ENCODE results near the gene AUTS2. TPM values are rescaled to one million over a fixed set of nuclear protein-coding genes. Genes with fewer than 3 reads are reported as not detected.

Gene AUTS2
- total and polyA plus RNA-seq, 2 experiments from 2014 or later = 3.0 to 4.4 TPM

GRCh38 chr7:69692611-69693010 is 94.3 kb downstream of the AUTS2 start:
- Histone ChIP-seq H3K36me3 (ENCODE audit: low read depth) (no peaks in the 10 kb centered on the region), H3K9me2 (ENCODE audit: insufficient read depth) (no peaks in the 10 kb centered on the region), H3K4me2 (ENCODE audit: unreplicated experiment) (no peak overlapping the region), H3F3A (ENCODE audit: insufficient read depth) (no peaks in the 10 kb centered on the region), H3K27me3 (replicated peaks; ENCODE audit: insufficient read depth) (no peaks in the 10 kb centered on the region), H3K79me2 (ENCODE audit: insufficient read depth) (no peaks in the 10 kb centered on the region), H3K4me3 (no peak overlapping the region), H3K9me3 (ENCODE audit: low read depth) (no peaks in the 10 kb centered on the region), H3K9ac (no peak overlapping the region), H3K27ac (no peak overlapping the region), H2AFZ (no peak overlapping the region), H4K20me1 (ENCODE audit: insufficient read depth) (no peaks in the 10 kb centered on the region), H3K4me1 (ENCODE audit: insufficient read depth) (no peaks in the 10 kb centered on the region)
- DNase-seq = no peak
- WGBS, 2 experiments (ENCODE audit: low coverage in 1 of 2, low lambda C conversion rate in 2 of 2, missing lambda C conversion rate in 2 of 2) = 54 to 58% methylated on average over 3 of the region's 3 CpGs
- TF ChIP-seq EZH2 (IDR thresholded peaks at IDR 0.05; ENCODE audit: insufficient read depth, poor library complexity, severe bottlenecking) = no peak
- TF ChIP-seq EZH2phosphoT487 (IDR thresholded peaks at IDR 0.05; ENCODE audit: insufficient read depth, low read depth) = no peak
- in situ Hi-C loops (cut with MboI) = no loop called here

- H3K9ac ChIP-seq = no peak overlapping the region
- H3K4me3 ChIP-seq = no peak overlapping the region
- H3K79me2 ChIP-seq (ENCODE audit: insufficient read depth) = no peaks in the 10 kb centered on the region
- H3K9me2 ChIP-seq (ENCODE audit: insufficient read depth) = no peaks in the 10 kb centered on the region
- no peaks in the 10 kb centered on the region for H3K27me3 ChIP-seq (replicated peaks; ENCODE audit: insufficient read depth)
- WGBS, 2 experiments (ENCODE audit: low coverage in 1 of 2, low lambda C conversion rate in 2 of 2, missing lambda C conversion rate in 2 of 2) = 92 to 96% methylated on average over 1 of the region's 1 CpG
- no peak overlapping the region for H2AFZ ChIP-seq
- TF ChIP-seq EZH2phosphoT487 (IDR thresholded peaks at IDR 0.05; ENCODE audit: insufficient read depth, low read depth) (no peak), EZH2 (IDR thresholded peaks at IDR 0.05; ENCODE audit: insufficient read depth, poor library complexity, severe bottlenecking) (no peak)
- no peaks in the 10 kb centered on the region for H3K9me3 ChIP-seq (ENCODE audit: low read depth)
- H3K4me2 ChIP-seq (ENCODE audit: unreplicated experiment) = no peak overlapping the region
- H4K20me1 ChIP-seq (ENCODE audit: insufficient read depth) = no peaks in the 10 kb centered on the region
- no peaks in the 10 kb centered on the region for H3K4me1 ChIP-seq (ENCODE audit: insufficient read depth)
- no peak overlapping the region for H3K27ac ChIP-seq
- no peaks in the 10 kb centered on the region for H3K36me3 ChIP-seq (ENCODE audit: low read depth)
- in situ Hi-C loops (cut with MboI) = no loop called here
- no peak for DNase-seq
- no peaks in the 10 kb centered on the region for H3F3A ChIP-seq (ENCODE audit: insufficient read depth)
These were observed 94.8 kb downstream of the AUTS2 start for GRCh38 chr7:69693042-69693441.

- Histone ChIP-seq H3K79me2 (ENCODE audit: insufficient read depth) (no peaks in the 10 kb centered on the region), H3K4me1 (ENCODE audit: insufficient read depth) (no peaks in the 10 kb centered on the region), H3K4me2 (ENCODE audit: unreplicated experiment) (no peak overlapping the region), H3K36me3 (ENCODE audit: low read depth) (no peaks in the 10 kb centered on the region), H4K20me1 (ENCODE audit: insufficient read depth) (no peaks in the 10 kb centered on the region), H3K9me3 (ENCODE audit: low read depth) (no peaks in the 10 kb centered on the region), H3K4me3 (no peak overlapping the region), H3K9me2 (ENCODE audit: insufficient read depth) (no peaks in the 10 kb centered on the region), H3F3A (ENCODE audit: insufficient read depth) (no peaks in the 10 kb centered on the region), H3K27ac (no peak overlapping the region), H3K9ac (no peak overlapping the region), H3K27me3 (replicated peaks; ENCODE audit: insufficient read depth) (no peaks in the 10 kb centered on the region), H2AFZ (no peak overlapping the region)
- DNase-seq = no peak
- TF ChIP-seq EZH2phosphoT487 (IDR thresholded peaks at IDR 0.05; ENCODE audit: insufficient read depth, low read depth) = no peak
- no peak for TF ChIP-seq EZH2 (IDR thresholded peaks at IDR 0.05; ENCODE audit: insufficient read depth, poor library complexity, severe bottlenecking)
- in situ Hi-C loops (cut with MboI) = no loop called here
- WGBS, 2 experiments (ENCODE audit: low coverage in 1 of 2, low lambda C conversion rate in 2 of 2, missing lambda C conversion rate in 2 of 2) = 62 to 63% methylated on average over 7 of the region's 7 CpGs
These were observed 97.8 kb downstream of the AUTS2 start for GRCh38 chr7:69696054-69696591.

GRCh38 chr7:69696686-69697685 is 98.7 kb downstream of the AUTS2 start:
- no peak for DNase-seq
- Histone ChIP-seq H3K4me3 (no peak overlapping the region), H3K4me2 (ENCODE audit: unreplicated experiment) (no peak overlapping the region), H3K9ac (no peak overlapping the region), H3K79me2 (ENCODE audit: insufficient read depth) (no peaks in the 10 kb centered on the region), H3K9me2 (ENCODE audit: insufficient read depth) (no peaks in the 10 kb centered on the region), H3K4me1 (ENCODE audit: insufficient read depth) (no peaks in the 10 kb centered on the region), H2AFZ (no peak overlapping the region), H3K36me3 (ENCODE audit: low read depth) (no peaks in the 10 kb centered on the region), H3K27ac (no peak overlapping the region), H3F3A (ENCODE audit: insufficient read depth) (no peaks in the 10 kb centered on the region), H3K27me3 (replicated peaks; ENCODE audit: insufficient read depth) (no peaks in the 10 kb centered on the region), H4K20me1 (ENCODE audit: insufficient read depth) (no peaks in the 10 kb centered on the region), H3K9me3 (ENCODE audit: low read depth) (no peaks in the 10 kb centered on the region)
- in situ Hi-C loops (cut with MboI) = no loop called here
- 47 to 54% methylated on average over 5 of the region's 5 CpGs for WGBS, 2 experiments (ENCODE audit: low coverage in 1 of 2, low lambda C conversion rate in 2 of 2, missing lambda C conversion rate in 2 of 2)
- TF ChIP-seq EZH2phosphoT487 (IDR thresholded peaks at IDR 0.05; ENCODE audit: insufficient read depth, low read depth) (no peak), EZH2 (IDR thresholded peaks at IDR 0.05; ENCODE audit: insufficient read depth, poor library complexity, severe bottlenecking) (no peak)

Measured in GM23248 (cell line).